Measurements from ENCODE around the gene RPL28.

DNA sequence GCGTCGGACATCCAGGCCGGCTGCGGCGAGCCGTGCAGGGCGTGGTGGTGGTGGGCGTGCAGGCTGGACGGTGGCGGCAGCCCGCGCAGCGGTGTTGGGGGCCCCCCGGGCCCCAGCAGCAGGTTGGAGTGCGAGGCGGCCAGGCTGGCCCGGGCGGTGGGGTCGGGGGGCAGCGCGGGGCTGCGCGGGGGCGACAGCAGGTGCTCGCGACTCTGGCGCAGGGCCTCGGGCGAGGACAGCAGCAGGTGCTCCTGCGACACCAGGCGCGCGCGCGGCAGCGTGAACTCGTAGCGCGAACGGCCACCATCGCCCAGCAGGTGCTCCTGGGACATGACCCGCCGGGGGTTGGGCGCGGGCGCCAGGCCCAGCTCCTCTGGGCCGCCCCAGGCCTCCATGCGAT is 47.6 kb downstream of the RPL28 start:
- TF ChIP-seq HDGF (IDR thresholded peaks at IDR 0.05; ENCODE audit: borderline replicate concordance) (no peak), LEF1 (IDR thresholded peaks at IDR 0.05; ENCODE audit: borderline replicate concordance) (no peak), NFRKB (IDR thresholded peaks at IDR 0.05) (no peak), ARNT (IDR thresholded peaks at IDR 0.05) (no peak), SUZ12 (IDR thresholded peaks at IDR 0.05) (no peak), ZNF384 (IDR thresholded peaks at IDR 0.05) (no peak)

All from HEK293T (cell line).